NCI-H345 treated with DMSO at 0.1 percent for 48 hours (cell line): ENCODE data around the gene FFAR2.

Source experiments
- DNase-seq: peaks from one replicate; lab custom pipeline; 2025; ENCODE audit not compliant: unreplicated experiment; lab: John Stamatoyannopoulos, UW

FFAR2 gene

GRCh38 chr19:35484252-35485036, 36.4 kb downstream of the FFAR2 start:
- DNase-seq = peak; percentile 12

- no peak for DNase-seq
Observed at GRCh38 chr19:35486268-35486708, 38.2 kb downstream of the FFAR2 start.

GRCh38 chr19:35487656-35488182, 39.7 kb downstream of the FFAR2 start:
- DNase-seq = no peak

GRCh38 chr19:35488677-35489076, 40.6 kb downstream of the FFAR2 start:
- DNase-seq = no peak

GRCh38 chr19:35490364-35490763, 42.3 kb downstream of the FFAR2 start, which contains the start of gene KRTDAP:
Gene KRTDAP (minus strand): TSS chr19:35490464. CDS start chr19:35490442, 22 bp downstream.
- no peak for DNase-seq

GRCh38 chr19:35491836-35492360, 43.8 kb downstream of the FFAR2 start:
- no peak for DNase-seq

- DNase-seq = no peak
Observed at GRCh38 chr19:35493971-35494370, 45.9 kb downstream of the FFAR2 start.

- peak; percentile 66 for DNase-seq
Observed at GRCh38 chr19:35495107-35496064, 47.3 kb downstream of the FFAR2 start.

GRCh38 chr19:35497406-35497805, 49.3 kb downstream of the FFAR2 start:
- DNase-seq = no peak

- no peak for DNase-seq
Observed at GRCh38 chr19:35498220-35498619, 50.2 kb downstream of the FFAR2 start.

GRCh38 chr19:35498984-35499527, 51.0 kb downstream of the FFAR2 start:
- no peak for DNase-seq

- no peak for DNase-seq
Observed at GRCh38 chr19:35500611-35501010, 52.6 kb downstream of the FFAR2 start.
